Loucy (cell line): Measurements from ENCODE around the gene CREB3L4.

ENCODE experiments used
- H2AFZ ChIP-seq: fragments of 200-600 bp; sonication (generic); 2 replicates; pipeline ENCODE4 v1.6.0; 2016; ENCODE audit warnings: antibody characterized with exemption, mild to moderate bottlenecking, low read length, moderate library complexity
- H3F3A ChIP-seq: fragments of 200-600 bp; 2 replicates; pipeline ENCODE4 v1.6.0; 2016; ENCODE audit warnings: antibody characterized with exemption, low read depth, mild to moderate bottlenecking
- H3K27me3 ChIP-seq: fragments of 200-600 bp; sonication (generic); 2 replicates; pipeline ENCODE4 v1.6.1; 2014; ENCODE audit warnings: low read length, mild to moderate bottlenecking; ENCODE audit not compliant: insufficient read depth, poor library complexity, severe bottlenecking
- H3K36me3 ChIP-seq: fragments of 200-600 bp; sonication (generic); 2 replicates; pipeline ENCODE4 v1.6.1; 2016; ENCODE audit warnings: low read length; ENCODE audit not compliant: insufficient read depth
- H3K4me1 ChIP-seq: fragments of 200-600 bp; sonication (generic); 2 replicates; pipeline ENCODE4 v1.5.1; 2014; ENCODE audit warnings: low read length, mild to moderate bottlenecking; ENCODE audit not compliant: insufficient read depth, poor library complexity, severe bottlenecking
- H3K4me2 ChIP-seq: fragments of 200-600 bp; sonication (generic); 2 replicates; pipeline ENCODE4 v1.6.0; 2014; ENCODE audit warnings: antibody characterized with exemption, low read length, low read depth, mild to moderate bottlenecking; ENCODE audit not compliant: poor library complexity, severe bottlenecking
- H3K4me3 ChIP-seq: fragments of 200-600 bp; sonication (generic); 2 replicates; pipeline ENCODE4 v1.5.1; 2014; ENCODE audit warnings: low read length, mild to moderate bottlenecking, mixed read lengths; ENCODE audit not compliant: poor library complexity, severe bottlenecking
- H3K79me2 ChIP-seq: fragments of 200-600 bp; sonication (generic); 2 replicates; pipeline ENCODE4 v1.6.1; 2014; ENCODE audit warnings: low read length; ENCODE audit not compliant: insufficient read depth
- H3K9ac ChIP-seq: fragments of 200-600 bp; sonication (generic); 2 replicates; pipeline ENCODE4 v1.6.0; 2014; ENCODE audit warnings: mild to moderate bottlenecking, low read depth, low read length, moderate library complexity; ENCODE audit not compliant: poor library complexity, severe bottlenecking
- H3K9me2 ChIP-seq: fragments of 200-600 bp; sonication (generic); replicated peaks from 2 replicates; pipeline ENCODE4 v1.6.1; 2016; ENCODE audit warnings: low read depth, low read length, mixed read lengths
- H3K9me3 ChIP-seq: fragments of 200-600 bp; sonication (generic); 2 replicates; pipeline ENCODE4 v1.6.1; 2014; ENCODE audit warnings: mild to moderate bottlenecking, antibody characterized with exemption, low read length, low read depth; ENCODE audit not compliant: insufficient read depth
- H4K20me1 ChIP-seq: fragments of 200-600 bp; sonication (generic); 2 replicates; pipeline ENCODE4 v1.6.0; 2014; ENCODE audit warnings: antibody characterized with exemption, low read length, mild to moderate bottlenecking; ENCODE audit not compliant: insufficient read depth, poor library complexity, severe bottlenecking
- CTCF ChIP-seq: fragments of 200-600 bp; sonication (generic); conservative IDR thresholded peaks from 2 replicates; pipeline ENCODE4 v1.5.1; 2014; ENCODE audit warnings: mild to moderate bottlenecking, antibody characterized with exemption, low read length
- EZH2phosphoT487 ChIP-seq: fragments of 200-600 bp; IDR thresholded peaks from 2 replicates; pipeline ENCODE4 v1.6.1; 2018; ENCODE audit warnings: antibody characterized with exemption, mild to moderate bottlenecking, moderate library complexity, borderline replicate concordance

The CREB3L4 gene

GRCh38 chr1:153961421-153961820, 6.3 kb upstream of the CREB3L4 start:
- Histone ChIP-seq H2AFZ (no peak overlapping the region), H3K36me3 (no peaks in the 10 kb centered on the region), H3K4me1 (peaks cover 49% of the 10 kb centered on the region), H3K27me3 (no peaks in the 10 kb centered on the region), H3K4me2 (peak overlapping the region; percentile 94), H4K20me1 (peaks cover 18% of the 10 kb centered on the region), H3K9ac (peak overlapping the region; percentile 85), H3K9me3 (no peaks in the 10 kb centered on the region), H3K79me2 (peaks cover 63% of the 10 kb centered on the region), H3K4me3 (peak overlapping the region; percentile 80), H3F3A (no peaks in the 10 kb centered on the region), H3K9me2 (no peaks in the 10 kb centered on the region)
- TF ChIP-seq EZH2phosphoT487 = no peak
- TF ChIP-seq CTCF = no peak

GRCh38 chr1:153962088-153963029, 5.3 kb upstream of the CREB3L4 start:
- H3K4me1 ChIP-seq = peaks cover 46% of the 10 kb centered on the region
- peaks cover 8% of the 10 kb centered on the region for H4K20me1 ChIP-seq
- no peaks in the 10 kb centered on the region for H3K9me3 ChIP-seq
- H2AFZ ChIP-seq = no peak overlapping the region
- H3K79me2 ChIP-seq = peaks cover 60% of the 10 kb centered on the region
- H3K9ac ChIP-seq = peak overlapping the region; percentile 85
- peak overlapping the region; percentile 80 for H3K4me3 ChIP-seq
- no peaks in the 10 kb centered on the region for H3F3A ChIP-seq
- no peaks in the 10 kb centered on the region for H3K36me3 ChIP-seq
- H3K27me3 ChIP-seq = no peaks in the 10 kb centered on the region
- TF ChIP-seq CTCF (no peak), EZH2phosphoT487 (no peak)
- H3K9me2 ChIP-seq = no peaks in the 10 kb centered on the region
- peak overlapping the region; percentile 94 for H3K4me2 ChIP-seq

GRCh38 chr1:153963030-153963849, 4.5 kb upstream of the CREB3L4 start, which contains the start of gene SLC39A1:
Gene SLC39A1 (minus strand): TSS chr1:153963537. CDS start chr1:153962715, 822 bp downstream.
- Histone ChIP-seq H3K4me2 (peak within 1 kb of the TSS; percentile 94), H4K20me1 (peaks cover 6% of the 10 kb centered on the region), H3K4me1 (peaks cover 43% of the 10 kb centered on the region), H3K4me3 (peak within 1 kb of the TSS; percentile 80), H3K9me2 (no peaks in the 10 kb centered on the region), H2AFZ (peak within 1 kb of the TSS; percentile 88), H3F3A (no peaks in the 10 kb centered on the region), H3K79me2 (peaks cover 58% of the 10 kb centered on the region), H3K9ac (peak within 1 kb of the TSS; percentile 85), H3K36me3 (no peaks in the 10 kb centered on the region), H3K9me3 (no peaks in the 10 kb centered on the region), H3K27me3 (no peaks in the 10 kb centered on the region)
- TF ChIP-seq EZH2phosphoT487 (no peak), CTCF (no peak)
